Renal cortical epithelial cell (primary cell): ENCODE results near the gene IRS1. TPM values are rescaled to one million over a fixed set of nuclear protein-coding genes. Genes with fewer than 3 reads are reported as not detected.
A peak's percentile ranks its signal among the peaks of the same experiment; 100 is the strongest.

ENCODE experiments used
- DNase-seq: peaks from one replicate; pipeline ENCODE4 v3.0.0-alpha.2; 2011; ENCODE audit warnings: low read depth
- total RNA-seq: library from RNA; depleted of rRNA; stranded (reverse); fragments of >200 nt; gene quantifications from 2 replicates; pipeline ENCODE4 v1.2.3, GENCODE V29; 2014

The IRS1 gene
- total RNA-seq, 1 donor from 2014 or later = 34.0 TPM

DNA sequence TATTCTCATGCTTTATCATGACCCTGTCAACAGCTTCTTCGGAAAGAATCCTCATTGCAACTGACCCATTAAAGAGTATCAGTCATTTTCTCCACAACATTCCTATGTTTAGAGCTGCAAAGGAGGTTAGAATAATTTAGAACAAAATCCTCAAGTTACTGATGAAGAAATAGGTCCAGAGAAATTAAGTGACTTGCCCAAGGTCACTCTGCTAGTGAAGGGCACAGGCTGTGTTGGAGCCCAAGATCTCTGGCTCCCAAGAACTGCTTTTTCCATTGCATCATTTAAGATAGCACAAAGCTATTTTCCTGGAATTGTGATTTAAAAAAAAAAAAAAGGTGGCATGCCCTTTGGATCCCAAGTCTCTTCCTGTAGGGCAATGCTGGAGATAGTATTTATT, 9.6 kb downstream of the IRS1 start:
- no peak for DNase-seq

DNA sequence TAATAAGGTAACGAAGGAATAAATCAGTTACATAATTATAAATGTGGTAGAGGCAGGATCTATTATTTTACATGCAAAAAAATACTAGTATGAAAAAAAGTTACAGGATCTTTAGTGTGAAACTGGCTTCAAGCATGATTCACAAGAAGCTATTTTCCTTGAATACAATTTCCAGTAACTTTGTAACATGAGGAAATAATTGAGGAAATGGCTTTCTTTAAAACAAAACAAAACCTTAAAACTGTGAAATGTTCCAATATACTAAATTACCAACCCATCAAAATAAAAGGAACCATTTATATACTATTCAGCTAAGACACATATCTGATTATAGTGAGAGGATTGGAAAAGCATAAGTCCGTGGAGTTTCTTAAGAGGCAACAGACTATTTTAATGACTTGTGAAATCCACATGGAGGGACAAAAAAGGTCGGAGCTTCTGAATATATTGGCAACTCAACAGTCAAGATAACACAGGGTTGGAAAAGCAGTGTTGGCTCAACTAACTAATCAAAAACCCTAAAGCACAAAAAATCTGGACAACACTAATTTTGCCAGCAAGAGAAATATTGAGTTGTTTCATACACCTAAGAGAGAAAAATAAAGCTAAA, 10.6 kb downstream of the IRS1 start:
- DNase-seq = no peak

DNA sequence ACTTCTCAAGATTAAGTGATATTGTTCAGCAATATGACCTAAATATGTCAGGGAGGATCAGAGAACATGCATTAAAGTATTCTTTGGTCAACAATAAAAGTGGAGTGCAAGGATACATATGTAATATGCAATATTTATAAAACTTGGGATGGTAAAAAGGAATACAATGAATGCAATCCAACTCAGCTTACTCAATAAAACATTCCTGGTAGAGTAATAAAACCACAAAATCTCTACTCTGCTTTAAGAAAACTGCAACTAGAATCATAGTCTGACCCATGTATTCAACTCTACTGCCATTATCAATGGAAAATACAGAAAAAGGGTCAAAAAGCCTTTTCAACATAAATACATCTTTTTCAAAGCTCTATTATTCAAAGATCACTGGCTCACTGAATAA, 11.6 kb downstream of the IRS1 start:
- no peak for DNase-seq

DNA sequence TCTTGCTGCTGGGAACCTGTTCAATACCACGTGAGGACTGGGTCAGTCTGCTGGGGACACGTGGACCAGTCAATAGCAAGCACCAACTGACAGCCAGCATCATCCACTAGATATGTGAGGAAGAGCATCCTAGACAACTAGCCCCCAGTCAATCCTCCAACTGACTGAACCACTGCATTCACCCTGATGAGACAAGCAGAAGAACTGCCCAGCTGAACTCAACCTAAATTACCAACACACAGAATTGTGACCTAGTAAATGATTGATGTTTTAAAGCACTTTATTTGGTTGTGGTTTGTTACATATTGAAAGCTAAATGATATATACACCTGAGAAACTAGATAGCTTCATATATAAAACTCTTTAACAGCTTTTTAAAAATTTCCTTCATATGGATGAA, 15.7 kb downstream of the IRS1 start:
- DNase-seq = no peak

DNA sequence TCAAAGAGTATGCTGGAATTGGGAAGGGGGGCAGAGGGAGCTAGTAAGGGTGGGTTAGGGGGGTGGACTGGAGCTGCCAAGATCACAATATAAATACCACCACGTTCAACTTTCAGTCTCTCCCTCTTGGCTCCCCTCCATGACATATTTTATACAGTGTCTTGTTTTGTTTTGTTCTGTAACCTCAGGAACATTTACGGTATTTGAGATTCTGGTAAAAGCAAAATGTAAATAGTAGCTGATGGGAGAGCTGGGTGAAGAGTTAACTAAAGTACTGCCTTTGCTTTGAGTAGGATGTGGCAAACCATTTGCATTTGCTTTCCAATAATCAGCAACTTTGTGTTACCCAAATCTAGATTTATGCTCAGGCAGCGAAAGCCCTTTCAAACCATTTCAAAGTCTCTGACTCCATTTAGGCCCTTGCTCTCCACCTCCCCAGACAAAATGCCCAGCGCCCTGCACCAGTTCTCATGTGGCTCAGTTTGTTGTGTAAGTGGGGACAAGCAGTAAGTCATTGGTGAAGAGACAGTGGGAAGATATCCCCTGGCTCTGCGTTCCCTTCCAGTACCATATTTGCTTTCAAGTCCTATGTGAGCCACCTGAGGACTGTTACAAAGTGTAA, 17.4 kb downstream of the IRS1 start:
- DNase-seq = no peak

DNA sequence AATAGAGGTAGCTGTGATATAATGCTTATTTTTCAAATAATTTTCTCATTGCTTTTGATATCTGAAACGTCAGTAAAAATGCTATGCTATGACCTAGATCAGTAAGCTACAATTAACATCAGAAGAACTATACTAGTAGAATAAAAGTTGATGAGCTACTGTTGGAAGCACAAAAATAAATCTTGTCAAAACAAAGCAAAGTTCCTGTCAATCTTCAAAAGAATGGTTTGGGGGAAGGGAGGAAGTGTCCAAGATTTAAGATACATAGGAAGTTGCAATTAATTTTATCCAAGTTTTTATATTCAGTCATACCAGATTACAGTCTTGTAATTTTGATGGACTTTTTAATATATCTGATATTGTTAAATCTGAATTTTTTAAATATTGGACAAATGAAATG, 19.2 kb downstream of the IRS1 start:
- no peak for DNase-seq

DNA sequence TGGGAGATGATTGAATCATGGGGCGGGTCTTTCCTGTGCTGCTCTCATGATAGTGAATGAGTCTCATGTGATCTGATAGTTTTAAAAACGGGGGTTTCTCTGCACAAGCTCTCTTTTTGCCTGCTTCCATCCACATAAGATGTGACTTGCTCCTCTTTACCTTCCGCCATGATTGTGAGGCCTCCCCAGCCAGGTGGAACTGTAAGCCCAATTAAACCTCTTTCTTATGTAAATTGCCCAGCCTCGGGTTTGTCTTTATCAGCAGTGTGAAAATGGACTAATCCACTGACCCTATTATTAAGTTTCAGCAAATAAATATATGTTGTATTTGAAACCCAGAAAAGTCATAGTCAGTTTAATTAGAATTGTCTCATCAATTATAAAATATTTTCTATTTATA, 22.0 kb downstream of the IRS1 start:
- no peak for DNase-seq

DNA sequence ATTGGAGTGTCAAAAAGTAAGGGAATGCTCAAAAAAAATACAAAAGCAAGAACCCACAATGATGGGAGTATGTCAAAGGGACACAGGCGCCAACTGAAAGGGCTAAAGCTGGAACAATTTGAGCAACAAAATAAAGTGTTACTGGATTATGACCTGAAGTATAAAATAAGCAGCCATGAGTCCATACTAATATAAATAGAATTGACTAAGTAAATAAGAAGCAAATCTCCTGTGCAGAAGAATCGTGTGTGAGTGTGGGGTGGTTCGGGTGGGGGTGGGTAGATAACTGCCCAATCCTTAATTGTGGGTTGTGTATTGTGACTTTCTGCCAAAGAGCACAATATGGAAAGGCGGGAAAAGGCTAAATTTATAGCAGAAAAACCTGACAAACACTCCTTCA, 23.5 kb downstream of the IRS1 start:
- DNase-seq = no peak

DNA sequence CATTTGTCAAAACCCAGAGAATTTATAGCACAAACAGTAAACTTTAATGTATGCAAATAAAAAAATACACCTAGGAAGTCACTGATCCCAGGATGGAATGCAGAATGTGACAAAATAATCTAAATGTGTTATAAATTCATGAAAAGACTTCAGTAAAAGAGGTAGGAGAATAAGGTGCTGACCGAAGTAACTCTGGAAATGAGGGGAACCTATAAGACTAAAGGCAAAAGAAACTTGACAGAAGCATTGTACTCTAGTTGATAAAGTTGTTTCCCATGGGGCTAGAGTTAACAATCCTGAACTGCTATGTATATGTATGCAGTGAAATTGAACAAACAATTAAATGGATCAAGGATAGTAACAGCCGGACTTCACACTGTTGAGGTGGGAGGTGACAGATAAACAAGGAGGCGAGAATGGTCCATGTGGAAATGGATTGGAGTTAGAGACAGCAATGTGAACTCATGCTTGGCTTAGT, 24.5 kb downstream of the IRS1 start:
- no peak for DNase-seq

DNA sequence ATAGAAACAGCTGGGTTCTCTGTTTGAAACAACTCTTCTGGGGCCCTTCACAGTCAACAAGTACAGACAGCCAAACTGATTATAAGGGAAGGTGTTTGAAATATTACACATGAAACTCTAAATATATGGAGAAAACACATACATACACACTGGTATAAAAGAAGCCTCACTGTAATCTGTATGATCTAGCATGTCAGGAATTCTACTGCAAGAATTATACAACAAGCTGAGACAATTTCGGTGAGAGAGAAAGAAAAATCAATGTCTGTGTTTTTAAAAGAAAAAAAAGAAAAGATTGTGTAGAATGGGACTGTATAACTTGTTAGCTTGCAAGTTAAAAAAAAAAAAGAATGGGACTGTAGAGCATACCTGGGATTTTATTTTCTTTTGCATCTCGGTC, 26.3 kb downstream of the IRS1 start:
- DNase-seq = no peak

DNA sequence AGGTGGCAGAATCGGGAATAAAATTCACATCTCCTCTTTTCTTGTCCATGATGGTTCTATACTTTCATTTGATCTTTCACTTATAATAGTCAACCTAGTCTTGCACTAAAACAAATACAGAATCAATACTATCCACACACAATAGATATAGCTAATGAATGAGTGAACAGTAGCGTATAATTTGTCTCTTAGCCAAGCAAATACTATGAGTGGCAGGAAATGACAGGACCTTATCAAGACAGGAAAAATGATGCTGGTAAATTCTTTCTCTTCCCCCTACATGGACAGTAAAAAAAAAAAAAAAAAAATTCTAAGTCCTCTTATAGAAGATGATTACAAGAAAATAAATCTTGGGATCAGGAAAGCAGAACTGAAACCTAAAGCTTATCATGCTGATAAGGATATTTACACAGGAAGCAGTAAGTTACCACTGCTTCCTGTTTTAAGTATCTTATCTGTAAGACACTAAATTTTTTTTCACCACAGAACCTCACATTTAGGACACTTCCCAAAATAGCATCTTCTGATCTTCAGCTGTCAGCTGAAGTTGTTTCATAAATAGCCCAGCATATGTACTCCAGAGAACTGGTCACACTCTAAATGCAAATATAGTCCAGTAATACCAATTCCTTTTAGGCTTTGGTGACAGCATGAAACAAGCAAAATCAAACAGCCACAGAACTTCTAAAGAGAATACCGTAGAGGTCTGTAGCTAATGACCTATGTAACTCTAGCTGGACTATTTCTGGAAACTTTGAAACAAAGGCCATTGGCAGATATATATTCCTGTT, 27.0 kb downstream of the IRS1 start:
- DNase-seq = no peak

DNA sequence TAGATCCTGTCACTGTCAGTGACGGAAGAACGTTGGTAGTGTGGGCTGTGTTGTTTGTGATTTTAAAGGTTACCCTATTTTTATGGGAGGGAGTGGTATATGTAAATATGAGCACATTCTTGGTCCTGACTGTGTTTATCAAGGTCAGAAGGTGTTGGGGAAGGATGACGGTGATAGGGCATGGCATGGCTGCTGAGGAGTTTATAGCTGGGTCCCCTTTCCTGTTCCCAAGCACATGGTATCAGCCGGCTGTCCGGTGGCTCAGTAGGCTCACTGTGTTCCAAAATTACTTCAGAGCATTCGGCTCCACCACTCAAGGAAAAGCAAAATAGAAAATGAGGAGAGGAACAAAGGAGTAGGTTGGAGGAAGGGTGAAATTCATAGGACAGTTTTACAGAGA, 28.6 kb downstream of the IRS1 start:
- DNase-seq = no peak

DNA sequence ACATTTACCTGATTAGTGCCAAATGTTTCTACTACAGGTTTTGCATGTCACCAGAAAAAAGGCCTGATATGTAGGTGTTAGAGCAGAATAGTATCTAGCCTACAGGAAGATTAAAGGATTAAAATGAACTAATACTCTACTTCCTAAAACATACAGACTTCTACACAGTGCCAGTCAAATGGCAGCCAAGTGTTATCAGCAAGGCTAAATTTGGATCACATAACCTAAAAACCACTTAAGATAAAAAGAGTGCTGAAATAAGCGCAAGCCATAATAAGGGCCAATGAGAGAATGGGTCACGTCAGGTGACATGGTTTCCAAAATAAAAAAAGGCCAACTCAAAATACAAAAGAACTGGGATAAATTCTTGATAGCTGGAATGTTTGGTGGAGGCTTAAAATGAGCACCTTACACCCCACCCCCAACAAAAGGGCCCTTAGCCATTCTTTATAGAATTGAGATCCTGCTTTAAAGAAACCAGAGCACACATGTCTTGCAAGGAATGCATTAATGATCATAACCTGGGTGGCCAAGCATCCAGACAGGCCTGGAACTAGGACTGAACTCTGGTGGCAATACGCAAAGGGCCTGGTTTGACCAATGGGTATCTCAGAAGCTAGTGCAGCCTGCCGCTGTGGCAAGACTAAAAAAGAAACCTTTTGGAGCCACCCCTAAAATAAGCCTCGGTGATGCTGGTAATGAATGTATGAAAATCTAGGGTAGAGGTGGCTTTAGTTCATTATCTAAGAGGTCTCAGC, 32.4 kb downstream of the IRS1 start:
- no peak for DNase-seq

DNA sequence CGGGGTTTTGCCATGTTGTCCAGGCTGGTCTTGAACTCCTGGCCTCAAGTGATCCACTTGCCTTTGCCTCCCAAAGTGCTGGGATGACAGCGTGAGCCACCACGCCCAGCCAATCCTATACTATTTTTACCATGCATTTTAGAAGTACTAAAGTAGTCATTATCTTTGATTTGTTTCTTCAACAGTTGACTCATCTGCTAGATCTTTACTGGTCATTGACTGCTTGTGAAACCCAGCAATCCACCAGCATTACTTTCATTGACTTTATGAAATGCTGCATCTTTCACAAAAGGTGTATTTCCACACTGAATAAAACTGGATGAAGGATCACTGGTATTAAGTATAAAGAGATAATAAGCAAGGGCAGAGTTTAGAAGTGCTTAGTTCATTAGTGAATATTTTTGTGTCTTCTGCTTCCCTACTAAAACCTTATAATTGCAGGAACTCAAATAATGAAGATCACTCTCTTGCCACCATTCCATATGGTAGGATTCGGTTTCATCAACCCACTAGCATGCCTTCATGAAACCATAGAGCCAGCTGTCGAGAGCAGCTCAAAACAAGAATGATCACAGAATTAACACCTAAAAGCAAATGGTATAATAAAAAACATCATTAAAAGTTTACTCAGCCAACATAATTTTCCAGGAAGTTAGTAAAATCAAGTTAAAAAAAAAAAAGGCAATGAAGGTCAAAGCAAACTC, 33.1 kb downstream of the IRS1 start:
- DNase-seq = no peak

DNA sequence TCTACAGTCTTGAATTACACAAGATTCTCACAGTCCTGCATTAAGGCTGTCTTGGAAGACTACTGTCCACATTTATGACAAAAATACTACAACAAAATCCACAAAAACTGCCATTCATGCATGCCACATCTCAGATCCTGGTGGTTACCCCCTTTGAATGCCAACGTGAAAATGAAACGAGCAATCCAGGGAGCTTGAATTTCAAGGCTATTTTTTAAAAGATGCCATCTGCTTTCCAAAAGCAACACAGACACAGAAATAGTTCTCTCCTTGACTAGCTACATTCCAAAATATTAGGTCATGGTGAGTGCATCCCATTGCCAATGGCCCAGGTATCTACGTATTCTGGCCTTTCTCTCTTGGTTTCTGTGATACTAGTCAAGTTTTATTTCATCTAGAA, 36.3 kb downstream of the IRS1 start:
- DNase-seq = no peak

DNA sequence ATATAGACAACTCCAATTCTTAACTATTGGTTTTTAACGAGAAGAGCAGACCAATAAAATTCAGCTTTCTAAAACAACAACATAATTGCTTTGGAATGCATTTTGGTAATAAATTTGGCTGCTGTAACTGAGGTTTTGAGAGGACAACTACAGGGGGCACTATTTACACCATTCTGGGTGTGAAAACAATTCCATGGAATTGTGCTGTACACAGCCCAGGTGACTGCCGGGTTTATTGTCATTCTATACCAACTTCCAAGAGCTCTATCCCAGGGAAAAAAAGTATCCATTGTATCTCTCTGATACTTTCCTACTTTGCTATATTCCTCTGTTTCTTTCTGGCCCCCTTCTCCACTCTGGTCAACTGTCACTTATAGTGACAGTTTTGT, 38.4 kb downstream of the IRS1 start:
- DNase-seq = no peak

DNA sequence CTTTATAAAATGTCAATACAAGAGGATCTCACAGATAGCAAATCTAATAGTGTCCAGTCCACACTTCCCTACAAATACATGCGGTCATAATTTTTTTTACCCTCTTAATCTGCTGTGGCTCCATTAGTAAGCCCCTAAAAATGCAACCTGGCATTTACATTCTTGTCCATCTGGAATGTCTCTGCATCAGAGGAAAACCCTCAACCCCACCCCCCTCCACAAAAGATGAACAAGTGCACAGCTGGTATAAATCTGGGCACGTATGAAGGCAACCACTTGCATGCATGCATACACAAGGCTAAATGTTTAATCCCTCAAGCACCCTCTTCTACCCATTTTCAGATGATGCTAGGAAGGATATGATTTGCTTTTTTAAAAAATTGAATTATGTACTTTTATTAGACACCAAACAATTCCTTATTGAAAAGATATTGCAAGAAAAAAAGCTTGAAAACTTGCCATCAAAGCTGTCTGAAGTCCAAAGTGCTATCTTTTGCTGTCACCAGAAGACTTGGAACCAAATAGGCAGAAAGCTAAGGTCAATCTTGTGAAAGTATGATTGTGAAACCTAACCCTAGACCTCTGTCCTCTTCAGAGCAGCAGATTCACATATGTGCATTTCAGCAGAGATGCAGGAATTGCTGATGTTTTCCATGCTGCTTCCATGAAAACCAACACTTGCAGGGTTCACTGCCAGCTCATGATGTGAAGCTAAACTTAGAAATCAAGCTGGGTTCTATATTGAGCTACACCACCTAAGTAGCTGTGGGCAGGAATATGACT, 39.0 kb downstream of the IRS1 start:
- peak; percentile 53 for DNase-seq

DNA sequence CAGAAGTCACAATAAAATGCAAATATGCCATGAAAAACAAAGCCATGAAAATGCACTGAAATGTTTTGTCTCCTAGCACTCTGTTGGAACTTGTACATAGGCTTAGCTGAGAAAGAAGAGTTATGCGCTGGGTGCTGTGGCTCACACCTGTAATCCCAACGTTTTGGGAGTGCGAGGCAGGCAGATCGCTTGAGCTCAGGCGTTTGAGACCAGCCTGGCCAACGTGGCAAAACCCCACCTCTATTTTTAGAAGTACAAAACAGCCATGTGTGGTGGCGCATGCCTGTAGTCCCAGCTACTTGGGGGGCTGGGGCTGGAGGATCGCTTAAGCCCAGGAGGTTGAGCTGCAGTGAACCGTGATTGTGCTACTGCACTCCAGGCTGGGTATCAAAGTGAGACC, 39.9 kb downstream of the IRS1 start:
- no peak for DNase-seq

DNA sequence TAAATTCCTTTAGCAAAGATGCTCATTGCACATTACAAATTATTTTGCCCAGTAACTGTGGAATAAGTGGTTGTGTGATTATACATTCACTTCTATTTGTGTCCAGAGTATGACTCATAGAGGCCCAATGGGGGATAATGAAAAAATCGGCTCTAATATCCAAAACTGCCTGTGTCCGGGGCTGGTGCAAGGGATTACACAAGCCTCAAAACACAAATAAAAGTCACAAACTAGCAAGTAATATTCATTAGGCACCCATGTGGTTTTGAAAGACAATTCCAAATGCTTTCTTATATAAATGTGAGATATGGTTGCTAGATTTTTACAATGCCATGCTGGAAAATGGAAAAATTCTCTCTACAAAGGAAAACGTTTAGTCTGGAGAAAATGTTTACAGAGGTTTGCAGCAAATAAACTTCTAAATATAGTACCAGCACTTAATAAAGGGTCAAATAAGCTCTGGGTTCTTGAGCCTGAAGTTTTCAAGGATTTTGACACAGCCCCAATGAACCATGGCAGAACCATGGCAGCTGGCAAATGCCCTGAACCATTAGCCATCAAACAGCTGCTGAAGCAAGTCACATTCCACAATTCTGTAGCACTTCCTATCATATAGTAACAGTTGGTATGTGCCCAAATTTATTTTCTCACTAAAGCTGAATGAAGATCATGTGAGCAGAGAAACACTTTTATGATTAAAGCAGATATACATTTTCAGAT, 40.5 kb downstream of the IRS1 start:
- DNase-seq = peak; percentile 74

DNA sequence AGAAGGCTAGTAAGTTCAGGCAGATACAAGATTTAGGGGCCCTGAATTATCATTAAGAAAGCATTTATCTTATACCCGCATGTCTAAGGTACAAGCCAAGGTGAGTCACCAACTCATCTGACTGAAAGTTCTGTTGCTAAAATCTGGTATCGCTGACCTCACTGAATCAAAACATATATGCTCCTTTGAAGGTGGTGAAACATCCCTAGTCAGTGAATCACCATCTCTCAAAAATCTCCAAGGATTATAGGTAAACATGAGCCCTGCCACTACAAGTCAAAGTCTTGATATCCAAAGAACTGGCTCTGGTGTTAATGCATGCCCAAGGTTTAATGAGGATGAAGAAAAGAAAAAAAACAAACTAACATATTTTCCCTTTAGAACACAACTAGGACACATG, 43.5 kb downstream of the IRS1 start:
- peak; percentile 91 for DNase-seq
